Measurements from ENCODE around the gene SSX4B.
"Not testable (repeated sequence)": the region's sequence is repeated elsewhere in the genome, so short reads cannot be mapped to it uniquely, and the experiment has no call there.

Gene SSX4B, protein sequence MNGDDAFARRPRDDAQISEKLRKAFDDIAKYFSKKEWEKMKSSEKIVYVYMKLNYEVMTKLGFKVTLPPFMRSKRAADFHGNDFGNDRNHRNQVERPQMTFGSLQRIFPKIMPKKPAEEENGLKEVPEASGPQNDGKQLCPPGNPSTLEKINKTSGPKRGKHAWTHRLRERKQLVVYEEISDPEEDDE

DNA sequence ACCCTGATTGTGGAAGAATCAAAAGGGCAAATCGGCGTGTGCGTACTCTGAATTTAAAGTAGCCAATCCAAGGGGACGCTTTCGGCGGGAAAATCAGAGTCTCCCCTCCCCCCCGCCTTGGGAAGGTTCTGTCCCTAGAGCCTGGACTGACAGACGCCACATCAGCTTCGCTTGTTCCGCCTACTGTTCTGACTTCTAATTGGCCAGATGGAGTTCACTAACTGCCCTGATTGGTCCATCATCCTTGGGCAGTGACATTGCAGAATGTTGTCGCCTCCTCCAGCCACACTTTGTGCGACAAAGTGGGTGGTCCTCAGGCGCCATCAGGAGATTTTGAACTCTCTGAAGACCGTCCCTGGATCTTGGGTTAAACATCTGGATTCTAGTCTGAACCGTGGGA, at the start of gene SSX4B:
Gene SSX4B, minus strand, starts transcription at position 101 of the 400 bp plus-strand sequence. CDS start 588 bp downstream, outside the sequence.
- DNase-seq (ENCODE audit: low spot score); FAIRE-seq: not testable (repeated sequence)

DNA sequence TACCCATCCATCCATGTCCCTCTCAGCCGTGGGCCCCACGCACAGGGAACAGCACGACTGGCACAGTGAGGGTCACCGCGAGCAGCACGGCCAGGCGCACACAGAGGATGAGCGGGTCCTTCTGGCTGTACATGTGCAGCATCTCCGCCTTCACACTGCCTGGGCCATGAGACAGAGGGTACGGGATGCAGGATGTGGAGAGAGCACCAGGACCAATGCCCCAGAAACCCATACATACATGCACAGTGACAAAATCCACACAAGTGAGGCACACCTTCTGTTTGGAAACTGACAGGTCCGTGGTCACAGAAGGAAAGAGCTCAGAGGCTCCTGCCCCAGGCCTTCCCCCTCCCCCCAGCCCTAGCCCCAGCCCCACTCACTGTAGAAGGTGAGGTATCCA, 48.8 kb upstream of the SSX4B start:
- no peak for DNase-seq (ENCODE audit: low spot score)
- FAIRE-seq, result no peak

GRCh38 chrX:48460031-48460430, 48.3 kb upstream of the SSX4B start:
- DNase-seq (ENCODE audit: low spot score) (no peak), FAIRE-seq (no peak)

GRCh38 chrX:48459483-48459882, 47.7 kb upstream of the SSX4B start:
- DNase-seq (ENCODE audit: low spot score), result no peak
- FAIRE-seq, result no peak

DNA sequence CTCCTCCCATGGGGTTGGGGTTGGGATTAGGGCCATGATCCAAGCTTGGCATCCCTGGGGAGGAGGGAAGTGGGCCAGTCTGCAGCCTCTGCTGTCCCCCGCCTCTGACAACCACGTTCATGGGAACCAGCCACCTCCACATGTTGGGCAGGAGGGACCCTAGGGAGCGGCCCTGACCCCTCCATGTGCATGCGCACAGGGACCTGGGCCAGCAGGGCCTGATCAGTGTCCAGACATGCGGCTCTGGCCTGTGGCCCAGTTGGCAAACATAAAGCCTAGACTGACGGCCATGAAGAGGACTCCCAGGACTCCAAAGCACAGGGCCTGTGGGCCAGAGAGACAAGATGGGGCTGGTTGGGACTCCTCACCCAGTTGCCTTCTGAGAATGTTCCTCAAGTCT, 47.0 kb upstream of the SSX4B start:
- DNase-seq (ENCODE audit: low spot score), result no peak
- FAIRE-seq, result no peak

DNA sequence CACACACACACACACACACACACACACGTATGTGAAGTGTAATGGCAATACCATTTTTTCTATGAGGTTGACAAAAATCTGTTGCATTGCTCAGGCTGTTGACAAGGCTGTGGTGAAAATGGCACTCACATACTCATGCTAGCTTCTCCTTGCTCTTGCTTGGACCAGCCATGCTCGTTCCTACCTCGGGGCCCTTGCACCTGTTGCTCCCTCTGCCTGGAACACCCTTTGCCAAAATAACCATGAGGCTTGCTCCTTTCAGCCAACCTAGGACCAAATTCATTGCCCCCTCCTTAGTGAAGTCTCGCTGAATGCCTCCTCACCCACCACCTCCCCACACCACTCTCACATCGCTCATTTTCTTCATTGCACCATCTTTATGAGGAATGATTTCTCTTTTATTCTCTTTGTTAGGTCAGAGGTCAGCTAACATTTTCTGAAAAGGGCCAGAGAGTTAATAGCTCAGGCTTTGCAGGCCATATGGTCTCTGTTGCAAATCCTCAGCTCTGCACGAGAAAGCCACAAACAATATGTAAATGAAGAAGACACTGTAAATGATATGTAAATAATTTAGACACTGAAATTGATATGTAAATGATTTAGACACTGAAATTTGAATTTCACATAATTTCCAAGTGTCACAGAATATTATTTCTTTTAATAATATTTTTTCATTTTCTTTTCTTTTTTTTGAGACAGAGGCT, 45.0 kb upstream of the SSX4B start:
- FAIRE-seq (no peak), DNase-seq (ENCODE audit: low spot score) (no peak)

DNA sequence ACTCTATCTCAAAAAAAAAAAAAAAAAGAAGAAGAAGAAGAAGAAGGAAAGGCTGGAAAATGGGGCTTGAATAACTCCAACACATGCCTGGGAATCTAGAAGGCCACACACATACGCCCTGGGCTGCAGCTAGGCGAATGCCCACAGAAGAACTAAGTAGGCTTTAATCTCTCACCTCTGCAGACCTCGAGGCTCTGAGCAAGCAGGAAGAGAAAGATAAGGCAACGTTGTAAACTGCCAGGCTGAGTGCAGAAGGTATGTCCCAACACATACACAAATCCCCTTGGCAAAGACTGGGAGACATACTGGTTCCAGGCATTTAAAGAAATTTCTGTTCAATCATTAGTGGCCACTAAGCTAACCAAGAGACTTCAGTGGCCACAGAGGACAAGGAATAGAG, 39.9 kb upstream of the SSX4B start:
- FAIRE-seq (no peak), DNase-seq (ENCODE audit: low spot score) (no peak)

DNA sequence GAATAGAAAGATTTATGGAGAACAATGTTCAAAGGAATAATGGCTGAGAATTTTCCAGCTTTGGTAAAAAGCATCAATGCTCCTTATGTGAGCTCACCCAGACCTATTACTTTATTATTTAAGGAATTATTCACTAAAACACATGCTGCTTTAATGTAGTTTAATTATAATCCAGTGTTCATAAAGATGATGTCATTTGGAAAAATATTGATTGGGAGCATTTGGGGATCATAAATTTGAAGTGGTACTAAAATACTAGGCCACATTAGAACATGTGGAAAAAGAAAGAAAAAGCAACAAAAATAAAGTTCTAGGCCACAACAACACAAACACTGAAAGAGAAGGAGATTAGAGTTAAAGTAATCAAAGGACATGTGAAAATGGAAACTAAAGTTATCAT, 38.3 kb upstream of the SSX4B start:
- DNase-seq (ENCODE audit: low spot score), result no peak
- no peak for FAIRE-seq

- DNase-seq (ENCODE audit: low spot score); FAIRE-seq: not testable (repeated sequence)
Observed at GRCh38 chrX:48447201-48447600, 35.4 kb upstream of the SSX4B start.

- DNase-seq (ENCODE audit: low spot score), result not testable (repeated sequence)
Observed at GRCh38 chrX:48433713-48434112, 22.0 kb upstream of the SSX4B start.

GRCh38 chrX:48430166-48430565, 18.4 kb upstream of the SSX4B start:
- not testable (repeated sequence) for FAIRE-seq; DNase-seq (ENCODE audit: low spot score)

More at GRCh38 chrX:48433713-48434112, 22.0 kb upstream of the SSX4B start:
- not testable (repeated sequence) for FAIRE-seq

DNA sequence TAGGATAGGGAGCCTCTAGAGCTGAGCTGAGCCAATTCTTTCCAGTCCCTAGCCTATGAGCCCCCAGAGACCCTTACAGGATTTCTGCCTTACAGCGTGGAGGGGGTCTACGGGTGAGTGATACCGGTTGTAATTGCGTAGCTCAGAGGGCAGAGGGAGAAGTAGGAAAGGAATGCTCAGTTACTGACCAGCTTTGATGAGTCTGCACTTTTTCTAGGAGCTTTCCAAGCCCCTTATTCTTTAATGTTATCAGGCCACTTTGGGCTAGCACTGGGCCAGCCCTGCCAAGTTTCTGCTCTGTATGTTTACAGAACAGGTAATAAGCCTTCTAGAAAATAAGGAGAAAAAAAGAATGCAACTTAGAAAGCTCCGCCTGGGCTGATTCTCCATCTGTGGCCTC, 17.8 kb upstream of the SSX4B start:
- not testable (repeated sequence) for DNase-seq (ENCODE audit: low spot score); FAIRE-seq

DNA sequence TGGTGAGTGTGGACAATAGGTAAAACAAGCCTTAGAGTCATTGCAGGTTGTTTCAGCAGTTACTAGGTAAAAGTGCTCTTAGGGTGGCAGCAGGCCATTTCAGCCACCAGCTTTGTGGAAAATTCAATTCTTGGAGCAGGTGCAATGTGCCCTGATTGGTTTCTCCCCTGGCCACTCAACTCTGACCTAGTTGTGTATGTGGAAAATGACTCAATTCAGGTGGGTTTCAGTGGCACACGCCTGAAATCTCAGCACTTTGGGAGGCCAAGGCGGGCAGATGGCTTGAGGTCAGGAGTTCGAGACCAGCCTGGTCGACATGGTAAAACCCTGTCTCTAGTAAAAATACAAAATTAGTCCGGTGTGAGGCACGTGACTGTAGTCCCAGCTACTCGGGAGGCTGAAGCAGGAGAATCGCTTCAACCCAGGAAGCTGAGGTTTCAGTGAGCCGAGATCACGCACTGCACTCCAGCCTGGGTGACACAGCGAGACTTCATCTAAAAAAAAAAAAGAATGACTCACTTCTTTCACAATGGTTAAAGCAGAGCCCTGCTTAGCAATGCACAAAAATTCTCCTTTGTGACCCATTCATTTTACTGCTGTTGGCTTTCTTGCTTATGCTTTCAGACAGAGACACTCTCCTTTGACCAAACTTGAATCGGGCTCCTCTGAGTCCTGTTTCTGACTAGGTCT, 15.4 kb upstream of the SSX4B start:
- FAIRE-seq; DNase-seq (ENCODE audit: low spot score): not testable (repeated sequence)

DNA sequence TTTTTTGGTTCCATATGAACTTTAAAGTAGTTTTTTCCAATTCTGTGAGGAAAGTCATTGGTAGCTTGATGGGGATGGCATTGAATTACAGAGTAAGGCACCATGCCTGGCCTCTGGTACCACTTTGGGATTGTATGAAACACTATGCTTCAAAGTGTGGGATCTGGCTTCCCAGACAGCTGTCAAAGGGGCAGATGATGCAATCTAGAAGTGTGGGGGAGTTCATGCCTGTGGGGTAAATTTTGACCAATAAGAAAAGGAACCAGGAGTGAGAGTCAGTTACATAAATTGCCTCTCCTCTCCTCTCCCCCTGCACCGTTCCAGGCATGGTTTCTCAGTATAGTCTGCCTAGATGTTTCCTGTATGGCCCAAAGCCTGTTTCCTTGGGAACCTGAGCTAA, 13.9 kb downstream of the SSX4B start:
- not testable (repeated sequence) for FAIRE-seq; DNase-seq (ENCODE audit: low spot score)

- not testable (repeated sequence) for FAIRE-seq; DNase-seq (ENCODE audit: low spot score)
Observed at GRCh38 chrX:48396931-48397330, 14.8 kb downstream of the SSX4B start.

- not testable (repeated sequence) for DNase-seq (ENCODE audit: low spot score); FAIRE-seq
Observed at GRCh38 chrX:48383239-48383638, 28.5 kb downstream of the SSX4B start, which contains the start of gene SSX4. Gene SSX4 (plus strand): TSS chrX:48383539. CDS start chrX:48384054, 515 bp downstream.

- DNase-seq (ENCODE audit: low spot score); FAIRE-seq: not testable (repeated sequence)
Observed at GRCh38 chrX:48370408-48370807, 41.4 kb downstream of the SSX4B start.

DNA sequence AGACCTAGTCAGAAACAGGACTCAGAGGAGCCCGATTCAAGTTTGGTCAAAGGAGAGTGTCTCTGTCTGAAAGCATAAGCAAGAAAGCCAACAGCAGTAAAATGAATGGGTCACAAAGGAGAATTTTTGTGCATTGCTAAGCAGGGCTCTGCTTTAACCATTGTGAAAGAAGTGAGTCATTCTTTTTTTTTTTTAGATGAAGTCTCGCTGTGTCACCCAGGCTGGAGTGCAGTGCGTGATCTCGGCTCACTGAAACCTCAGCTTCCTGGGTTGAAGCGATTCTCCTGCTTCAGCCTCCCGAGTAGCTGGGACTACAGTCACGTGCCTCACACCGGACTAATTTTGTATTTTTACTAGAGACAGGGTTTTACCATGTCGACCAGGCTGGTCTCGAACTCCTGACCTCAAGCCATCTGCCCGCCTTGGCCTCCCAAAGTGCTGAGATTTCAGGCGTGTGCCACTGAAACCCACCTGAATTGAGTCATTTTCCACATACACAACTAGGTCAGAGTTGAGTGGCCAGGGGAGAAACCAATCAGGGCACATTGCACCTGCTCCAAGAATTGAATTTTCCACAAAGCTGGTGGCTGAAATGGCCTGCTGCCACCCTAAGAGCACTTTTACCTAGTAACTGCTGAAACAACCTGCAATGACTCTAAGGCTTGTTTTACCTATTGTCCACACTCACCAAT, 43.9 kb downstream of the SSX4B start:
- DNase-seq (ENCODE audit: low spot score); FAIRE-seq: not testable (repeated sequence)

DNA sequence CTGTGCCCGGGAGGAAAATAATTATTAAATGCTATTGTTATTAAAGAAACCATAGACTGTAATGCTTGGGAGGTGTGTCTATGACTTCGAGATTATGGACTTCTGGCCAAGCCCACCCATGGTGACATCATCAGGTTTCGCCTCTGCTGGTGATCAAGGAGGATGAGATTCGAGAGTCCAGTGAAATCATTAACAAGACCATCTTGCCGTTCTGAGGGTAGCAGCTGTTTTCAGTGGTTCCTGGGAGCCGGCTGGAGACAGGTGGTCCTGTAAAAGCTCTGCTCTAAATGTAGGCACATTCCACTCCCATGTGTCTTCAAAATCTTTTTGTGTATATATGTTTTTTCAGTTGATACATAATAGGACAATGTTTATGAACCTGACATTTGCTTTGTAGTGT, 52.5 kb downstream of the SSX4B start:
- not testable (repeated sequence) for DNase-seq (ENCODE audit: low spot score); FAIRE-seq

GRCh38 chrX:48357681-48358080, 54.1 kb downstream of the SSX4B start:
- FAIRE-seq, result no peak
- no peak for DNase-seq (ENCODE audit: low spot score)
